C4-2B (cell line): ENCODE measurements around the gene FAM180A.

Source experiments
- ZFX ChIP-seq: fragments of 450-650 bp; IDR thresholded peaks from 2 replicates; pipeline ENCODE4 v1.6.1; 2017
- TF ChIP-seq, protein P1 (sequence below): fragments of 450-650 bp; conservative IDR thresholded peaks from 2 replicates; pipeline ENCODE4 v1.5.1; 2017; ENCODE audit warnings: mild to moderate bottlenecking

DNA sequence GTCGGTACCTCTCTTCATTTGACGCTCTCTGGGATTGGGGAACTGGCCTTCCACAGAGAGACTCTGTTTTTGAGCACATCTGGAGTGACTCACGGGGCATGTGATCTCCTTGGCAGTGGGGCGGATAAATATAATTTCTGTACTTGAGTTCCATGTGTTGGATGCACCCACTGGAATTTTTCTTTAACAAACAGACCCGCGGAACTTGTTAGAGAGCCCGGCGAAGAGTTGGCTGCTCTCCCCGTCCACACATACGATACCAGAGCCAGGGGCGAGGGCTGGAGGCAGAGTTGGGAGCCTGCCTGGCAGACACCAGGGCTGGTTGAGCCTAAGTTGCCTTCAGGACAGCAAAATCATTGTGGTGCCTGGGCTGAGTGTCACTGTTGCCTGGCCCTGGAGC is at the start of gene FAM180A:
- TF ChIP-seq, protein P1, sequence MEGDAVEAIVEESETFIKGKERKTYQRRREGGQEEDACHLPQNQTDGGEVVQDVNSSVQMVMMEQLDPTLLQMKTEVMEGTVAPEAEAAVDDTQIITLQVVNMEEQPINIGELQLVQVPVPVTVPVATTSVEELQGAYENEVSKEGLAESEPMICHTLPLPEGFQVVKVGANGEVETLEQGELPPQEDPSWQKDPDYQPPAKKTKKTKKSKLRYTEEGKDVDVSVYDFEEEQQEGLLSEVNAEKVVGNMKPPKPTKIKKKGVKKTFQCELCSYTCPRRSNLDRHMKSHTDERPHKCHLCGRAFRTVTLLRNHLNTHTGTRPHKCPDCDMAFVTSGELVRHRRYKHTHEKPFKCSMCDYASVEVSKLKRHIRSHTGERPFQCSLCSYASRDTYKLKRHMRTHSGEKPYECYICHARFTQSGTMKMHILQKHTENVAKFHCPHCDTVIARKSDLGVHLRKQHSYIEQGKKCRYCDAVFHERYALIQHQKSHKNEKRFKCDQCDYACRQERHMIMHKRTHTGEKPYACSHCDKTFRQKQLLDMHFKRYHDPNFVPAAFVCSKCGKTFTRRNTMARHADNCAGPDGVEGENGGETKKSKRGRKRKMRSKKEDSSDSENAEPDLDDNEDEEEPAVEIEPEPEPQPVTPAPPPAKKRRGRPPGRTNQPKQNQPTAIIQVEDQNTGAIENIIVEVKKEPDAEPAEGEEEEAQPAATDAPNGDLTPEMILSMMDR: no peak
- no peak for TF ChIP-seq ZFX
